Skeletal muscle satellite cell (primary cell): ENCODE measurements around the gene CDK19.

Experiments
- H3K27me3 ChIP-seq: 2 replicates; pipeline ENCODE4 v1.7.0; 2013; ENCODE audit warnings: low read length; ENCODE audit not compliant: control insufficient read depth, insufficient read depth
- H3K36me3 ChIP-seq: 2 replicates; pipeline ENCODE4 v1.7.0; 2013; ENCODE audit warnings: mild to moderate bottlenecking, control low read depth, low read length; ENCODE audit not compliant: insufficient read depth
- H3K4me1 ChIP-seq: 2 replicates; pipeline ENCODE4 v1.7.0; 2013; ENCODE audit warnings: low read length; ENCODE audit not compliant: control insufficient read depth, insufficient read depth
- H3K4me2 ChIP-seq: 2 replicates; pipeline ENCODE4 v1.7.0; 2013; ENCODE audit warnings: mild to moderate bottlenecking, low read length
- H3K4me3 ChIP-seq: 2 replicates; pipeline ENCODE4 v1.7.0; 2013; ENCODE audit warnings: low read length
- H3K9ac ChIP-seq: 2 replicates; pipeline ENCODE4 v1.7.0; 2013; ENCODE audit warnings: mild to moderate bottlenecking, low read depth, low read length, moderate library complexity
- H3K9me3 ChIP-seq: replicated peaks from 2 replicates; pipeline ENCODE4 v1.7.0; 2013; ENCODE audit warnings: mild to moderate bottlenecking, control low read depth, low read length

Gene CDK19

DNA sequence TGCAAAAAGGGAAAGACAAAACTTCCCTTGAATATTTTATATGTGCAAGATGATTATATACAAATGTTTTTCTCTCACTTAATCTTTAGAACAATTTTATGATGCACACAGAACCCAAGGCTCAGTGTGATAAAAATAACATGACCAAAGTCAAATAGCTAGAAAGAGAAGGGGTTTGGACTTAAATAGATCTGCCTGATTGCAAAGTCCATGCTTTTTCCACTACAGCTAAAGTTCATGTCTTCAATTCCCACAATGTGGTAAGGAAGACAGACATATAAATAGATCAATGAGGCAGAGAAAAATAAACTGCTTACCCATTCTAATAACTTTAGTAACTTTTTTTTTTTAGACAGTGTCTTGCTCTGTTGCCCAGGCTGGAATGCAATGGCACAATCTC is 143.8 kb downstream of the CDK19 start:
- H3K4me3 ChIP-seq: no peak overlapping the region

DNA sequence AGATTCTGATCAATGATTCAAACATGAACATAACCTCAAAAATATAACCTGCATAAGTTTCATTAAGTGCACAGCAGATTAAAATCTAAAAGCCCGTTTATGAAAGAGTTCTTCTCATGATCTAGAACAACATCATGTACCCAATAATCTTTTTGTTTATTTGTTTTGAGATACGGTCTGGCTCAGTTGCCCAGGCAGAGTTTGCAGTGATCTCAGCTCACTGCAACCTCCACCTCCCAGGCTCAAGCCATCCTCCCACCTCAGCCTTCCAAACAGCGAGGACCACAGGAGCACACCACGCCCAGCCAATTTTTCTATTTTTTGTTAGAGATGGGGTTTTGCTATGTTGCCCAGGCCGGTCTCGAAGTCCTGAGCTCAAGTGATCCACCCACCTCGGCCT is 149.7 kb downstream of the CDK19 start:
- no peak overlapping the region for H3K4me3 ChIP-seq
- H3K4me1 ChIP-seq: peaks cover 33% of the 10 kb centered on the region
- no peaks in the 10 kb centered on the region for H3K27me3 ChIP-seq
- H3K9me3 ChIP-seq: no peaks in the 10 kb centered on the region
- no peak overlapping the region for H3K9ac ChIP-seq
- no peak overlapping the region for H3K4me2 ChIP-seq
- H3K36me3 ChIP-seq: no peaks in the 10 kb centered on the region

More for the DNA sequence above, 143.8 kb downstream of the CDK19 start:
- H3K4me1 ChIP-seq: no peaks in the 10 kb centered on the region
- H3K4me2 ChIP-seq: no peak overlapping the region
- no peaks in the 10 kb centered on the region for H3K36me3 ChIP-seq
- H3K27me3 ChIP-seq: no peaks in the 10 kb centered on the region
- no peak overlapping the region for H3K9ac ChIP-seq
- H3K9me3 ChIP-seq: no peaks in the 10 kb centered on the region

DNA sequence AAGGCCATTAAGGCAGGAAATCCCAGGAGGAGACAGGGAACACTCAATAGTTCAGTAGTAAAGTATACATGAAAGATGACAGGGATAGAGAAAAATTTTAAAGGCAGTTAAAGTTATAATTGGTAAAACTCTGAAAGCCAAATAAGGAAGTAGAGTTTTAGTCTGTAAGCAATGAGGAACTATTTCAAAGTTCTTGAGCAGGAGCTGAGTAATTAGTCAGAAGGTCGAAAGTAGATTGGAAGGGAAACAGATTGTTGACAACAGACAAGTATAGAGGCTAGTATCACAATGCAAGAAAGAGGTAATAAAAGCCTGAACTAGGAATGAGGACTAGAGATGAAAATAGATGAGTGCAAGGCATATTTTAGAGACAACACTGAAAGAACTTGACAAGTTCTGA is 150.3 kb downstream of the CDK19 start:
- Histone ChIP-seq H3K27me3 (no peaks in the 10 kb centered on the region), H3K4me3 (no peak overlapping the region), H3K4me1 (peaks cover 33% of the 10 kb centered on the region), H3K9ac (no peak overlapping the region), H3K36me3 (no peaks in the 10 kb centered on the region), H3K4me2 (no peak overlapping the region), H3K9me3 (no peaks in the 10 kb centered on the region)

DNA sequence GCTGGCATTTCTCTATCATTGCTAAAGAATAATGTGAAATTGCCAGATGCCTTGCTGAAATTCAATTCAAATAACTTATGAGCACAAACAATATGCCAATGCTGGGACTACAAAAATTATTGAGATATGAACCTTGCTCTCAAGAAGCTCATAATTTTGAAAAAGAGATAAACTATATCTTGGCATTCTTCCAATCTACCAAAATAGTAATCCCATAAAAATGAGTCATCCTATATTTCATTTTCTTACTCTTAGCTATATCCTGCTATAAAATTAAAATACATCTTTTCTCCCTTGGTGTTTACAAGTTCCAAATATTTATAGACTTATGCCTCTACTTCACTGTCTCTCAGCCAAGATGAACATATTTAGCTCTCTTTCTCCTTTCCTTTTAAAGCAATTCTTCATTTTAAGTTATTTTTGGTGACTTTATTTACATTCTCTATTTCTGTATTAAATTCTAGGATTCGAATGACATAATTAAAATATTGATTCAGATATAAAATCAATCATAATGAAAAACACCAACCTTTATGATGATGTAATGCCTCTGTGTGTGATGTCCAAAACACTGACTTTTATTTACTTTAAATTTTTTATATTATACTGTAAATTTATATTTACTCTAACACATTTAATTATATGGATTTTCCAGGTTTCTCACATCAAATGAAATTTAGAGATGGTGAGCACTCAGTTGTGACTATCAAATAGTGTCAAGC is 152.6 kb downstream of the CDK19 start:
- no peaks in the 10 kb centered on the region for H3K9me3 ChIP-seq
- no peaks in the 10 kb centered on the region for H3K27me3 ChIP-seq
- no peak overlapping the region for H3K9ac ChIP-seq
- no peak overlapping the region for H3K4me3 ChIP-seq
- peaks cover 33% of the 10 kb centered on the region for H3K4me1 ChIP-seq
- H3K4me2 ChIP-seq: peak overlapping the region; percentile 32
- H3K36me3 ChIP-seq: no peaks in the 10 kb centered on the region

DNA sequence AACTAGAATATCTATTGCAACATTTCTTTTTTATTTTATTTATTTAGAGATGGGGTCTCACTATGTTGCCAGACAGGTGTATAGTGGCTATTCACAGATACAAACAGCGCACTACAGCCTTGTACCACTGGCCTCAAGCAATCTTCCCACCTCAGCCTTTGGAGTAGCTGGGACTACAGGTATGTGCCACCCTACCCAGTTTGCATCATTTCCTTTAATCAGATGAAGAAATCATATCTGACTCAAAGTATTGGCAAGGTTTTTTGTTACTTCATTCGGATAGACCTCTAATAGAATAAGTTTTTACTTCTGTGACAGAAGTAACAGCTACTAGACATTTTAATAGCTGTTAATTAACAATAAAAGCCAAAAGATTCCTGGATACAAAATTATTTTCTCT is 153.9 kb downstream of the CDK19 start:
- Histone ChIP-seq H3K4me2 (no peak overlapping the region), H3K4me1 (peaks cover 33% of the 10 kb centered on the region), H3K9me3 (no peaks in the 10 kb centered on the region), H3K4me3 (no peak overlapping the region), H3K9ac (no peak overlapping the region), H3K36me3 (no peaks in the 10 kb centered on the region), H3K27me3 (no peaks in the 10 kb centered on the region)

DNA sequence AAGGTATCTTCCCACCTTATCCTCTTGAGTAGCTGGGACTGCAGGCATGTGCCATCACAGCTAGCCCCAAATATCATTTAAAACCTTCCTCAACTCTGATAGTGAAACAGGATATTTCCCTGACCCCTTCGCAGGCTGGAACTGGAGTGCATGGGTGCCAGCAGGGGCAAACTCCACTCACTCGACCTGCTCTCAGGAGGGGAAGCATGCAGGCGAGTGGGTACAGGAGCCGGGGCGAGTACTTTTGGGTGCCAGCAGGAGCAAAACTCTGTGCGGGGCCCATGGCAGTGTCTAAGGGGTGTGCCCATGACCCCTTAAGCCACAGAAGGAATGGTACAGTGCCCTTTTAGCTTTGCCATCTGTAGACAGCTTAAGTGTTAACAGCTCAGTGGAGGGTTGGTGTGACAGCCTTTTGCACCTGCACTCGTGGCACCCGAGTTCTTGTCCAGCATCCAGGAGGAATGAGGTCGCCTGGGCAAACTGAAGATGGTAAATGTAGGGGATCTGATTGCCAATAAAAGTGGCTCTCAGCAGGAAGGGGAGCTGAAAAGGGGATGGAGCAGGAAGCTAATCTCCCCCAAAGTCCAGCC is 155.1 kb downstream of the CDK19 start:
- Histone ChIP-seq H3K4me2 (no peak overlapping the region), H3K4me3 (no peak overlapping the region), H3K9me3 (no peaks in the 10 kb centered on the region), H3K27me3 (no peaks in the 10 kb centered on the region), H3K36me3 (no peaks in the 10 kb centered on the region), H3K4me1 (peaks cover 26% of the 10 kb centered on the region), H3K9ac (no peak overlapping the region)

DNA sequence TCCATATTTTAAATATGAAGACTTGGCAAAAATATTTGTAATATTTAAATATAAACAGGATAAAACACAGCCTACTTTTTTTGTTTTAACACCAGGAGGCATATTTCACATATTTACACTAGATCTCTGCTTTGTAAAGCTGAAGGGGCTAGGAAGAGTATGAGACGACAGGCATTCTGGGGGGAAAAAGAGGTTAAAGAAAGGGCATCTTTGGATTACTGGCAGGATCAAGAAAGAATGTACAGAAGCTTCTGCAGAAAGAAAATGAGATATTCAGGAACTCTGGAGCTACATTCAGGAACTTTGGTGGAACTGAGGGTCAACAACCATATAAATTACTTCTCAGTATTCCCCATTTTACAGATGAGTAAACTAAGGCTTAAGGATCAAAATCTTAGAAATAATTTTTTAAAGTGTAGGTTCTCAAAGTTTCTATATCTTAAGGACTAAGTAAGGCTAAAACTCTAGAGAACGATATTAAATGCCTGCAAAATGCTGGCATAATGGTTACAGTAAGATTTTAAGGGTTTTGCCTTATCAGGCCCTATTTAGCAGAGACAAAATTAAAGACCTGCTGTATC is 156.5 kb downstream of the CDK19 start:
- Histone ChIP-seq H3K9me3 (no peaks in the 10 kb centered on the region), H3K27me3 (no peaks in the 10 kb centered on the region), H3K4me2 (no peak overlapping the region)

DNA sequence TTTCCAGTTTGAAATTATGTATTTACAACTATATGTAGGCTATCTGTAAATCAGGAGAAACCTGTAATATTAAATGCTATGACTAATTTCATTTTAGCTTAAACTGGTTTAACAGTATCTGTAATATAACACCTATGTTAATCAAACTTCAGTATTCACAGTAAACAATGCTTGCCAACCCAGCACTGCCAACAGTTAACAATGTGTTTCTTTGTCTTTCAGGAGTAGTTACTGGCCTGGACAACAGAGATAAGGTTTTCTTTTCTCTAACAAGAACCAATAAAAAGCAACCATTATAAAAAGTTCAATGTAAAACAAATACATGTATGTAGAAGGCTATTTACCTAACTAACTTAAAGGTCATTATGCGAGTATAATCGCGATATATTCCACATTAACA is 158.8 kb downstream of the CDK19 start:
- H3K4me3 ChIP-seq: no peak overlapping the region

More for the DNA sequence above, 156.5 kb downstream of the CDK19 start:
- H3K36me3 ChIP-seq: no peaks in the 10 kb centered on the region
- H3K4me1 ChIP-seq: peaks cover 22% of the 10 kb centered on the region
- no peak overlapping the region for H3K4me3 ChIP-seq
- no peak overlapping the region for H3K9ac ChIP-seq

DNA sequence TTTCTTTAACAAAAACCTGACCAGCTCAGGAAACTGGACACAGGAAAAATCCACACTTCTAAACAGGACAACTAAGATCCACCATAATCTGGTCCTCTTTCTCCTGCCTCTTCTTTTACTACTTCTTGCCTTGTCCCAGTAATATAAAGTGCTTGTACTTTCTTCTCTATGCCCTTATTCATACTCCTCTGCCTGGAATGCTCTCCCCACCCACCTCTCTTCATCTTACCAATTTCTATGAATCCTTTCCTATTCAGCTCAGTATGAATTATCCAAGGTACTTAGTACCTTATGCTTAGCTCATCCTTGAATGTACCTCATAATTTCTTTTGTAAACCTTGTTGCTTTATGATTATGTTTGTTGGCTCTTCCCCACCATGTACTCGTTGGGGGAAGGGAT is 159.4 kb downstream of the CDK19 start:
- no peaks in the 10 kb centered on the region for H3K9me3 ChIP-seq
- H3K27me3 ChIP-seq: no peaks in the 10 kb centered on the region
- no peak overlapping the region for H3K9ac ChIP-seq
- H3K36me3 ChIP-seq: no peaks in the 10 kb centered on the region
- H3K4me1 ChIP-seq: peaks cover 7% of the 10 kb centered on the region
- no peak overlapping the region for H3K4me3 ChIP-seq
- no peak overlapping the region for H3K4me2 ChIP-seq

More for the DNA sequence above, 158.8 kb downstream of the CDK19 start:
- H3K27me3 ChIP-seq: no peaks in the 10 kb centered on the region
- H3K9me3 ChIP-seq: no peaks in the 10 kb centered on the region
- H3K9ac ChIP-seq: no peak overlapping the region
- no peak overlapping the region for H3K4me2 ChIP-seq
- no peaks in the 10 kb centered on the region for H3K36me3 ChIP-seq
- H3K4me1 ChIP-seq: peaks cover 7% of the 10 kb centered on the region

DNA sequence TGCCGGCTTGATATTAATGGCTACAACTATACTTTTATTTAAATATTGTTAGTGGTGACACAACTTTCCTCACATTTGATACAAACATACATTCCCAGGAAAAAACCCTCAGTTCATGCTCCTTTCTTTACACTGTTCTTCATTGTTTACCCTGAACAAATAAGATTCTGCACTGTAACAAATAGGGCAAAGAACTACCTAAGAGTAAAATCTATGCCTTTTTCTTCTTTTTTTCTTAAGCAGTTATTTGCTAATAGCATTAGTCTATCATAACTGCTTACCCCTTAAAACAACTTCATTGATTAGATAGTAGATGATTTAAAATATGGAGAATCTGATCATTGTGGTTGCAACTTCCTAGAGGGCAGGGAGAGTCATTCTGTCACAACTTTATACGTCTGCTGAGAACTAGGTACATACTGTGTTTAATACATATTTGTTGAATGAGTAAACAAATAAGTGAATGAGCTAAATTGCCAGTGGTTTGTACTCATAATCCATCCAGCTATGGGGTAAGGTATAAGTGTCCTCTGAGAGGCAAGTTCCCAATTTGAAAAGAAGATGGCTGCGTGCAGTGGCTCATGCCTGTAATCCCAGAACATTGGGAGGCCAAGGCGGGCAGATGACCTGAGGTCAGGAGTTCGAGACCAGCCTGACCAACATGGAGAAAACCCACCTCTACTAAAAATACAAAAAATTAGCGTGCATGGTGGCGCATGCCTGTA is 161.0 kb downstream of the CDK19 start:
- Histone ChIP-seq H3K4me3 (no peak overlapping the region), H3K4me1 (peaks cover 7% of the 10 kb centered on the region), H3K36me3 (no peaks in the 10 kb centered on the region), H3K9ac (no peak overlapping the region), H3K27me3 (no peaks in the 10 kb centered on the region), H3K9me3 (no peaks in the 10 kb centered on the region), H3K4me2 (no peak overlapping the region)

DNA sequence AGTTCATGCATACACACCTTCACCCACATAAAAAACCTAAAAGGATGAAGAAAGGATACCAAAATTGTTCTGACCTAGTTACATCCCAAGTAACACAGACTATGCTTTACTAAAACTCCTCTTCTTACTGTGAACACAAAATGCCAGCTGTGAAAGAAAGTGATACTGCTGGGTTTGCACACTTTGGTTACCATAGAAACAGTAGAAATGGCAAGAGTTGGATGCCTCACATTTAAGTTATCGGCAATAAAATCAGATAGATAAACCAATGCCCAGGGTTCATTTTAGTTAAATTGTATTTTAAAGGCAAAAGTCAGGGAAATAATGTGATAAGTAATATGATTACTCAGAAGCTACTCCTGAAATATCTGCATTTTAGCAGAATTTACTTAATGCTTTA is 161.9 kb downstream of the CDK19 start:
- no peak overlapping the region for H3K4me2 ChIP-seq
- no peaks in the 10 kb centered on the region for H3K36me3 ChIP-seq
- H3K4me3 ChIP-seq: no peak overlapping the region
- no peaks in the 10 kb centered on the region for H3K27me3 ChIP-seq
- peaks cover 7% of the 10 kb centered on the region for H3K4me1 ChIP-seq
- no peak overlapping the region for H3K9ac ChIP-seq
- H3K9me3 ChIP-seq: no peaks in the 10 kb centered on the region
